K562 (cell line): ENCODE measurements around the gene ZC3H12A. TPM values are rescaled to one million over a fixed set of nuclear protein-coding genes. Genes with fewer than 3 reads are reported as not detected.

Experiments
- ATAC-seq: fragments of 200-7000 bp; cut with Tn5 transposase; 3 replicates; pipeline ENCODE4 v1.9.1; 2020; ENCODE audit warnings: moderate library complexity
- BruUV-seq: library from RNA; stranded (reverse); fragments of 400-500 nt; replicated peaks from 2 replicates; lab custom pipeline; 2021; lab: Mats Ljungman, UMichigan
- CTCF ChIA-PET: fragments of 300-600 bp; formaldehyde crosslinking; extraction: SDS; loops from one replicate; lab custom pipeline; 2021; ENCODE audit warnings: low intra/inter-chr PET ratio; lab: Yijun Ruan, JAX
- POLR2A ChIA-PET: fragments of 300-600, 350-650 bp; sonication (Branson Sonifier 250); formaldehyde crosslinking; extraction: SDS; loops from one replicate; lab custom pipeline; 2021; ENCODE audit warnings: antibody characterized with exemption, inconsistent platforms; lab: Yijun Ruan, JAX
- DNase-seq, 4 experiments: peaks; one replicate each; pipeline versions ENCODE4 v3.0.0 to v3.0.0-alpha.2; 2011 to 2018; ENCODE audit warnings: low spot score in 3 of 4, mixed read lengths in 3 of 4; ENCODE audit errors: extremely low read depth in 1 of 4
- FAIRE-seq: peaks from 2 replicates; lab custom pipeline; 2011; peaks lifted over from hg19 to GRCh38; lab: Jason Lieb, UNC
- H2AFZ ChIP-seq: 2 replicates; pipeline ENCODE4 v1.6.0; 2011; ENCODE audit warnings: low read depth, low read length, control low read depth, inconsistent platforms
- H3K27ac ChIP-seq: fragments of 200-600 bp; 3 replicates; pipeline ENCODE4 v1.8.0; 2011; ENCODE audit warnings: low read depth, mild to moderate bottlenecking, control low read depth, inconsistent platforms, low read length, moderate library complexity, mixed read lengths; ENCODE audit errors: extremely low read depth
- H3K27me3 ChIP-seq, 2 experiments: fragments of 300-600 bp in 1 of 2; 2 replicates in 1 of 2; 3 replicates in 1 of 2; pipeline versions ENCODE4 v1.6.0 to v1.8.0; 2011; ENCODE audit warnings: inconsistent platforms in 2 of 2, low read length in 2 of 2, mild to moderate bottlenecking in 1 of 2, mixed read lengths in 1 of 2, moderate library complexity in 1 of 2; ENCODE audit not compliant: control insufficient read depth in 2 of 2, insufficient read depth in 2 of 2
- H3K36me3 ChIP-seq: fragments of 300-600 bp; 3 replicates; pipeline ENCODE4 v1.8.0; 2011; ENCODE audit warnings: mild to moderate bottlenecking, low read length, inconsistent platforms; ENCODE audit not compliant: control insufficient read depth, insufficient read depth
- H3K4me1 ChIP-seq, 2 experiments: fragments of 200-600 bp in 1 of 2; replicated peaks in 1 of 2; 2 replicates in 1 of 2; 3 replicates in 1 of 2; pipeline versions ENCODE4 v1.5.1 to v1.8.0; 2011; ENCODE audit warnings: inconsistent platforms in 2 of 2, low read length in 2 of 2, mild to moderate bottlenecking in 1 of 2, mixed read lengths in 1 of 2, moderate library complexity in 1 of 2; ENCODE audit not compliant: control insufficient read depth in 2 of 2, insufficient read depth in 2 of 2
- H3K4me2 ChIP-seq: 2 replicates; pipeline ENCODE4 v1.6.1; 2011; ENCODE audit warnings: low read length, control low read depth, inconsistent platforms, mixed read lengths; ENCODE audit not compliant: insufficient read depth
- H3K4me3 ChIP-seq: fragments of 200-600 bp; sonication (generic), shearing (Covaris generic); 2 replicates; pipeline ENCODE4 v1.5.1; 2016; ENCODE audit warnings: control low read depth, inconsistent platforms
- H3K79me2 ChIP-seq: fragments of 200-600 bp; 3 replicates; pipeline ENCODE4 v1.8.0; 2011; ENCODE audit warnings: low read length, inconsistent platforms; ENCODE audit not compliant: control insufficient read depth, insufficient read depth
- H3K9ac ChIP-seq, 2 experiments: 2 replicates each; pipeline versions ENCODE4 v1.6.0 to v1.6.1; 2011; ENCODE audit warnings: low read depth in 2 of 2, low read length in 2 of 2, control low read depth in 1 of 2, inconsistent platforms in 1 of 2, mild to moderate bottlenecking in 1 of 2, mixed read lengths in 1 of 2; ENCODE audit not compliant: insufficient read depth in 1 of 2
- H3K9me1 ChIP-seq: one replicate; pipeline ENCODE4 v1.6.0; 2011; ENCODE audit warnings: inconsistent platforms, mild to moderate bottlenecking, low read length, moderate library complexity; ENCODE audit not compliant: control insufficient read depth, insufficient read depth
- H3K9me3 ChIP-seq: replicated peaks from 2 replicates; pipeline ENCODE4 v1.5.1; 2011; ENCODE audit warnings: low read depth, low read length, inconsistent platforms; ENCODE audit not compliant: control insufficient read depth, insufficient read depth
- H4K20me1 ChIP-seq: replicated peaks from 2 replicates; pipeline ENCODE4 v1.6.1; 2011; ENCODE audit warnings: low read length, inconsistent platforms, mixed read lengths; ENCODE audit not compliant: control insufficient read depth, insufficient read depth
- BCL6 ChIP-seq: fragments of 250-450 bp; sonication (Bioruptor Pico); IDR thresholded peaks from 2 replicates; pipeline ENCODE4 v1.4.0; 2020
- BCOR ChIP-seq: fragments of 450-650 bp; IDR thresholded peaks from 2 replicates; pipeline ENCODE4 v1.6.1; 2016
- E2F4 ChIP-seq: sonication (generic); formaldehyde crosslinking; IDR thresholded peaks from 2 replicates; pipeline ENCODE4 v1.8.0; 2022; ENCODE audit warnings: mild to moderate bottlenecking, low read depth, missing genetic modification reagents
- FOXJ3 ChIP-seq: sonication (generic); formaldehyde crosslinking; IDR thresholded peaks from 2 replicates; pipeline ENCODE4 v1.4.0; 2020; ENCODE audit warnings: mild to moderate bottlenecking, missing genetic modification reagents
- GTF2F1 ChIP-seq: IDR thresholded peaks from 2 replicates; pipeline ENCODE4 v1.6.1; 2011; ENCODE audit warnings: low read depth, low read length, improper control_type of control experiment
- MAFG ChIP-seq: fragments of 450-650 bp; conservative IDR thresholded peaks from 2 replicates; pipeline ENCODE4 v1.6.1; 2016; ENCODE audit warnings: missing genetic modification characterization, missing compliant biosample characterization
- SRSF1 ChIP-seq: fragments of 200-400 bp; formaldehyde crosslinking; IDR thresholded peaks from 2 replicates; pipeline ENCODE4 v1.6.1; 2017; ENCODE audit warnings: mild to moderate bottlenecking, low read depth, low read length, moderate library complexity
- ZBTB7A ChIP-seq: IDR thresholded peaks from 2 replicates; pipeline ENCODE4 v1.6.1; 2011; ENCODE audit warnings: low read depth, mild to moderate bottlenecking, low read length, moderate library complexity, borderline replicate concordance; ENCODE audit not compliant: control insufficient read depth
- ZNF217 ChIP-seq: sonication (generic); formaldehyde crosslinking; IDR thresholded peaks from 2 replicates; pipeline ENCODE4 v1.8.0; 2022; ENCODE audit warnings: mild to moderate bottlenecking, missing genetic modification reagents
- ZNF75A ChIP-seq: fragments of 450-650 bp; formaldehyde crosslinking; IDR thresholded peaks from 2 replicates; pipeline ENCODE4 v1.4.0; 2020; ENCODE audit warnings: mild to moderate bottlenecking
- ZSCAN29 ChIP-seq: fragments of 450-650 bp; IDR thresholded peaks from 2 replicates; pipeline ENCODE4 v1.6.1; 2017
- WGBS: fragments of 100-300 bp; shearing (Covaris generic); methylation state at CpG from one replicate; pipeline ENCODE4 v1.1.6; 2016; ENCODE audit warnings: low coverage, mixed read lengths; ENCODE audit not compliant: insufficient coverage; ENCODE audit errors: missing lambda C conversion rate; 5-methylcytosine and 5-hydroxymethylcytosine counted together
- in situ Hi-C: fragments of 300-500 bp; cut with MboI; formaldehyde crosslinking; loops from 4 replicates; pipeline ENCODE4 v1.15.0; 2018; ENCODE audit warnings: inconsistent platforms, mixed read lengths
- intact Hi-C: fragments of 100-400 bp; cut with micrococcal nuclease; formaldehyde crosslinking; loops from 2 replicates; pipeline ENCODE4 v1.14.2; 2022
- polyA plus RNA-seq, 8 experiments: library from polyadenylated mRNA; depleted of rRNA in 4 of 8; stranded (reverse) in 5 of 8; unstranded in 3 of 8; fragments of >200 nt; fragmentation: Nextera tagmentation in 2 of 8; fragmentation: Illumina TruSeq in 1 of 8; extraction: Ambion mirVana in 2 of 8; extraction: Trizol in 1 of 8; gene quantifications; 2 replicates each; pipeline versions ENCODE4 v1.2.1 to v1.2.3, GENCODE V29; 2011 to 2014; ENCODE audit warnings: inconsistent platforms in 1 of 8, missing spikeins in 1 of 8
- total RNA-seq, 7 experiments: library from RNA; depleted of rRNA in 6 of 7; stranded (reverse); fragments of >200 nt in 6 of 7; fragmentation: Illumina TruSeq in 2 of 7; extraction: Trizol in 2 of 7; gene quantifications; 2 replicates each; pipeline versions ENCODE4 v1.2.1 to v1.2.3, GENCODE V29; 2011 to 2021; ENCODE audit warnings: low replicate concordance in 1 of 7
- TF ChIP-seq, protein P1 (sequence below): fragments of 450-650 bp; IDR thresholded peaks from 2 replicates; pipeline ENCODE4 v1.6.1; 2016; ENCODE audit warnings: mild to moderate bottlenecking, moderate library complexity

The ZC3H12A gene
- total and polyA plus RNA-seq, 9 of the 15 experiments (the other 6 are each of a cell fraction or from before 2014, with no cell fraction given) = 0.14 to 9.4 (median 6.7) TPM

DNA sequence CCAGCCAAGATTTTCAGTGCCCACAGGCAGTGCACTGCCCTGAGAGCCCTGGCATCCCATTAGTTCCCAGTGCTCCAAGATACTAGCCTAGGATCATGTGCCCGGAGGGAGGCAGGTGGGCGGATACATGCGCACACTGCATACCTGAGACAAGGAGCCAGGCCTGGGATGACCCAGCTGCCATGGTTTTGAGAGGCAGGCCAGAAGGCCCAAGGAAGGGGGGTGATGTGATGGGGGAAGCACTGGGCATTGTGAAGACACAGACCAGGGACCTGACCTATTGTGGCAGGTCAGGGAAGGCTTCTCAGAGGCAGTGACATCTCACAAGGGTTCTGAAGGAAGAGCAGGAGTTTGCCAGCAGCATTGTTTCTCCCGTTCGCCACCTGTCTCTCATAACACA lies 3.6 kb downstream of the ZC3H12A start:
- H3K27ac ChIP-seq = peak overlapping the region; percentile 94; the same call in 2 of the 3 replicates
- peak overlapping the region; percentile 96 for H3K4me2 ChIP-seq
- no peaks in the 10 kb centered on the region for H3K27me3 ChIP-seq
- H3K9me3 ChIP-seq = no peaks in the 10 kb centered on the region
- intact Hi-C loops = loop anchor here (10.0 kb wide), 1 partner anchor 77 kb away; the partner anchor contains the start of genes DNALI1 and SNIP1
- peaks cover 52 to 75% of the 10 kb centered on the region in 2 experiments for H3K4me1 ChIP-seq
- POLR2A ChIA-PET = interaction anchor here (0.6 to 7.6 kb wide), 16 partner anchors 7 to 684 kb away, joined by 3 to 118 read pairs (median 4); partner anchors contain the start of genes EPHA10, GNL2 and MEAF6
- H3K4me3 ChIP-seq = peak overlapping the region; percentile 77; the same call in 1 of the 2 replicates
- peaks cover 75% of the 10 kb centered on the region for H3K36me3 ChIP-seq
- FAIRE-seq = no peak
- CTCF ChIA-PET = no interaction called here
- H3K9me1 ChIP-seq = peaks cover 7% of the 10 kb centered on the region
- H2AFZ ChIP-seq = no peak overlapping the region
- in situ Hi-C loops = no loop called here
- no TSS peak for BruUV-seq
- no peak for DNase-seq
- H3K9ac ChIP-seq = peak overlapping the region; percentile 86 to 98; a peak in 3 of 4 replicates
- H3K79me2 ChIP-seq = peaks cover 59% of the 10 kb centered on the region
- H4K20me1 ChIP-seq = peaks cover 43% of the 10 kb centered on the region
- WGBS = 97% methylated on average over 5 of the region's 5 CpGs
- no peak for ATAC-seq
- TF ChIP-seq MAFG (tag) (no peak), GTF2F1 (no peak), E2F4 (CRISPR knock-in tag) (0 out of 2 replicates have a peak, but pooled peaks have one; percentile 17), ZBTB7A (no peak), BCL6 (CRISPR knock-in tag) (no peak), ZNF217 (no peak), BCOR (no peak), ZNF75A (CRISPR knock-in tag) (no peak), ZSCAN29 (no peak), FOXJ3 (no peak), SRSF1 (no peak)
- TF ChIP-seq, protein P1, sequence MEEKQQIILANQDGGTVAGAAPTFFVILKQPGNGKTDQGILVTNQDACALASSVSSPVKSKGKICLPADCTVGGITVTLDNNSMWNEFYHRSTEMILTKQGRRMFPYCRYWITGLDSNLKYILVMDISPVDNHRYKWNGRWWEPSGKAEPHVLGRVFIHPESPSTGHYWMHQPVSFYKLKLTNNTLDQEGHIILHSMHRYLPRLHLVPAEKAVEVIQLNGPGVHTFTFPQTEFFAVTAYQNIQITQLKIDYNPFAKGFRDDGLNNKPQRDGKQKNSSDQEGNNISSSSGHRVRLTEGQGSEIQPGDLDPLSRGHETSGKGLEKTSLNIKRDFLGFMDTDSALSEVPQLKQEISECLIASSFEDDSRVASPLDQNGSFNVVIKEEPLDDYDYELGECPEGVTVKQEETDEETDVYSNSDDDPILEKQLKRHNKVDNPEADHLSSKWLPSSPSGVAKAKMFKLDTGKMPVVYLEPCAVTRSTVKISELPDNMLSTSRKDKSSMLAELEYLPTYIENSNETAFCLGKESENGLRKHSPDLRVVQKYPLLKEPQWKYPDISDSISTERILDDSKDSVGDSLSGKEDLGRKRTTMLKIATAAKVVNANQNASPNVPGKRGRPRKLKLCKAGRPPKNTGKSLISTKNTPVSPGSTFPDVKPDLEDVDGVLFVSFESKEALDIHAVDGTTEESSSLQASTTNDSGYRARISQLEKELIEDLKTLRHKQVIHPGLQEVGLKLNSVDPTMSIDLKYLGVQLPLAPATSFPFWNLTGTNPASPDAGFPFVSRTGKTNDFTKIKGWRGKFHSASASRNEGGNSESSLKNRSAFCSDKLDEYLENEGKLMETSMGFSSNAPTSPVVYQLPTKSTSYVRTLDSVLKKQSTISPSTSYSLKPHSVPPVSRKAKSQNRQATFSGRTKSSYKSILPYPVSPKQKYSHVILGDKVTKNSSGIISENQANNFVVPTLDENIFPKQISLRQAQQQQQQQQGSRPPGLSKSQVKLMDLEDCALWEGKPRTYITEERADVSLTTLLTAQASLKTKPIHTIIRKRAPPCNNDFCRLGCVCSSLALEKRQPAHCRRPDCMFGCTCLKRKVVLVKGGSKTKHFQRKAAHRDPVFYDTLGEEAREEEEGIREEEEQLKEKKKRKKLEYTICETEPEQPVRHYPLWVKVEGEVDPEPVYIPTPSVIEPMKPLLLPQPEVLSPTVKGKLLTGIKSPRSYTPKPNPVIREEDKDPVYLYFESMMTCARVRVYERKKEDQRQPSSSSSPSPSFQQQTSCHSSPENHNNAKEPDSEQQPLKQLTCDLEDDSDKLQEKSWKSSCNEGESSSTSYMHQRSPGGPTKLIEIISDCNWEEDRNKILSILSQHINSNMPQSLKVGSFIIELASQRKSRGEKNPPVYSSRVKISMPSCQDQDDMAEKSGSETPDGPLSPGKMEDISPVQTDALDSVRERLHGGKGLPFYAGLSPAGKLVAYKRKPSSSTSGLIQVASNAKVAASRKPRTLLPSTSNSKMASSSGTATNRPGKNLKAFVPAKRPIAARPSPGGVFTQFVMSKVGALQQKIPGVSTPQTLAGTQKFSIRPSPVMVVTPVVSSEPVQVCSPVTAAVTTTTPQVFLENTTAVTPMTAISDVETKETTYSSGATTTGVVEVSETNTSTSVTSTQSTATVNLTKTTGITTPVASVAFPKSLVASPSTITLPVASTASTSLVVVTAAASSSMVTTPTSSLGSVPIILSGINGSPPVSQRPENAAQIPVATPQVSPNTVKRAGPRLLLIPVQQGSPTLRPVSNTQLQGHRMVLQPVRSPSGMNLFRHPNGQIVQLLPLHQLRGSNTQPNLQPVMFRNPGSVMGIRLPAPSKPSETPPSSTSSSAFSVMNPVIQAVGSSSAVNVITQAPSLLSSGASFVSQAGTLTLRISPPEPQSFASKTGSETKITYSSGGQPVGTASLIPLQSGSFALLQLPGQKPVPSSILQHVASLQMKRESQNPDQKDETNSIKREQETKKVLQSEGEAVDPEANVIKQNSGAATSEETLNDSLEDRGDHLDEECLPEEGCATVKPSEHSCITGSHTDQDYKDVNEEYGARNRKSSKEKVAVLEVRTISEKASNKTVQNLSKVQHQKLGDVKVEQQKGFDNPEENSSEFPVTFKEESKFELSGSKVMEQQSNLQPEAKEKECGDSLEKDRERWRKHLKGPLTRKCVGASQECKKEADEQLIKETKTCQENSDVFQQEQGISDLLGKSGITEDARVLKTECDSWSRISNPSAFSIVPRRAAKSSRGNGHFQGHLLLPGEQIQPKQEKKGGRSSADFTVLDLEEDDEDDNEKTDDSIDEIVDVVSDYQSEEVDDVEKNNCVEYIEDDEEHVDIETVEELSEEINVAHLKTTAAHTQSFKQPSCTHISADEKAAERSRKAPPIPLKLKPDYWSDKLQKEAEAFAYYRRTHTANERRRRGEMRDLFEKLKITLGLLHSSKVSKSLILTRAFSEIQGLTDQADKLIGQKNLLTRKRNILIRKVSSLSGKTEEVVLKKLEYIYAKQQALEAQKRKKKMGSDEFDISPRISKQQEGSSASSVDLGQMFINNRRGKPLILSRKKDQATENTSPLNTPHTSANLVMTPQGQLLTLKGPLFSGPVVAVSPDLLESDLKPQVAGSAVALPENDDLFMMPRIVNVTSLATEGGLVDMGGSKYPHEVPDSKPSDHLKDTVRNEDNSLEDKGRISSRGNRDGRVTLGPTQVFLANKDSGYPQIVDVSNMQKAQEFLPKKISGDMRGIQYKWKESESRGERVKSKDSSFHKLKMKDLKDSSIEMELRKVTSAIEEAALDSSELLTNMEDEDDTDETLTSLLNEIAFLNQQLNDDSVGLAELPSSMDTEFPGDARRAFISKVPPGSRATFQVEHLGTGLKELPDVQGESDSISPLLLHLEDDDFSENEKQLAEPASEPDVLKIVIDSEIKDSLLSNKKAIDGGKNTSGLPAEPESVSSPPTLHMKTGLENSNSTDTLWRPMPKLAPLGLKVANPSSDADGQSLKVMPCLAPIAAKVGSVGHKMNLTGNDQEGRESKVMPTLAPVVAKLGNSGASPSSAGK = no peak
